Tibial nerve (tissue), 4 donors: Measurements from ENCODE around the gene NFIB. TPM values are rescaled to one million over a fixed set of nuclear protein-coding genes. Genes with fewer than 3 reads are reported as not detected.

Source experiments
- DNase-seq, 2 donors: peaks; one replicate each; pipeline ENCODE4 v3.0.0-alpha.2; 2019; ENCODE audit warnings: low spot score in 2 of 2
- H3K27ac ChIP-seq, 4 donors: fragments of 200-600 bp; sonication (generic) in 3 of 4; one replicate each; pipeline ENCODE4 v1.5.1; 2017 to 2019; ENCODE audit warnings: mild to moderate bottlenecking in 1 of 4
- H3K27me3 ChIP-seq, 2 donors: fragments of 200-600 bp; sonication (generic) in 1 of 2; one replicate each; pipeline versions ENCODE4 v1.5.1 to v1.6.0; 2017 to 2019
- H3K36me3 ChIP-seq, 3 donors: fragments of 200-600 bp; sonication (generic); one replicate each; pipeline ENCODE4 v1.5.1; 2018 to 2019
- H3K4me1 ChIP-seq, 4 donors: fragments of 200-600 bp; sonication (generic) in 3 of 4; one replicate each; pipeline ENCODE4 v1.5.1; 2017 to 2019
- H3K4me3 ChIP-seq, 4 donors: fragments of 200-600 bp; sonication (generic) in 3 of 4; one replicate each; pipeline ENCODE4 v1.5.1; 2017 to 2019; ENCODE audit warnings: mild to moderate bottlenecking in 1 of 4, moderate library complexity in 1 of 4
- H3K9me3 ChIP-seq, 4 donors: fragments of 200-600 bp; sonication (generic) in 3 of 4; one replicate each; pipeline ENCODE4 v1.5.1; 2017 to 2019
- CTCF ChIP-seq, 5 experiments: fragments of 200-600 bp in 3 of 5; fragments of 450-650 bp in 2 of 5; sonication (generic) in 3 of 5; IDR thresholded peaks; one replicate each; pipeline ENCODE4 v1.5.1; 2016 to 2019; ENCODE audit warnings: antibody characterized with exemption in 5 of 5, mild to moderate bottlenecking in 3 of 5, moderate library complexity in 2 of 5
- EP300 ChIP-seq, 2 donors: sonication (generic); formaldehyde crosslinking; IDR thresholded peaks; one replicate each; pipeline ENCODE4 v1.6.1; 2017; ENCODE audit warnings: antibody characterized with exemption in 2 of 2, mild to moderate bottlenecking in 1 of 2
- POLR2A ChIP-seq, 2 donors: fragments of 450-650 bp; IDR thresholded peaks; one replicate each; pipeline ENCODE4 v1.6.1; 2017; ENCODE audit warnings: antibody characterized with exemption in 2 of 2, mild to moderate bottlenecking in 2 of 2, moderate library complexity in 2 of 2
- WGBS, 2 donors: methylation state at CpG; one replicate each; pipeline ENCODE4 v1.1.5; 2018; 5-methylcytosine and 5-hydroxymethylcytosine counted together
- total RNA-seq, 4 donors: library from RNA; depleted of rRNA; stranded (reverse); fragments of >200 nt; gene quantifications; one replicate each; pipeline ENCODE4 v1.1.0, GENCODE V29; 2016

The NFIB gene
- total RNA-seq, 4 donors from 2014 or later, result 52.1 to 125 (median 78.1) TPM

- H3K4me1 ChIP-seq, result peaks cover 0 to 18% (median 0%) of the 10 kb centered on the region in 4 donors
- TF ChIP-seq EP300 (IDR thresholded peaks at IDR 0.05) (no peak), POLR2A (IDR thresholded peaks at IDR 0.05) (no peak), CTCF (IDR thresholded peaks at IDR 0.05) (no peak)
- H3K36me3 ChIP-seq, result no peaks in the 10 kb centered on the region
- no peak for DNase-seq
- no peaks in the 10 kb centered on the region for H3K9me3 ChIP-seq
- H3K4me3 ChIP-seq, result no peak overlapping the region
- WGBS, 2 donors, result 81 to 89% methylated on average over 3 of the region's 3 CpGs
- no peak overlapping the region for H3K27ac ChIP-seq
- H3K27me3 ChIP-seq, result no peaks in the 10 kb centered on the region
Observed at GRCh38 chr9:14136047-14136635, 177.8 kb downstream of the NFIB start.

GRCh38 chr9:14135421-14135820 is 178.5 kb downstream of the NFIB start:
- Histone ChIP-seq H3K9me3 (no peaks in the 10 kb centered on the region), H3K36me3 (no peaks in the 10 kb centered on the region), H3K27ac (no peak overlapping the region), H3K4me3 (no peak overlapping the region), H3K4me1 (peaks cover 0 to 17% (median 0%) of the 10 kb centered on the region in 4 donors), H3K27me3 (no peaks in the 10 kb centered on the region)
- TF ChIP-seq CTCF (IDR thresholded peaks at IDR 0.05) (no peak), POLR2A (IDR thresholded peaks at IDR 0.05) (no peak), EP300 (IDR thresholded peaks at IDR 0.05) (no peak)
- WGBS, 2 donors, result 91 to 97% methylated on average over 1 of the region's 1 CpG
- DNase-seq, result no peak

DNA sequence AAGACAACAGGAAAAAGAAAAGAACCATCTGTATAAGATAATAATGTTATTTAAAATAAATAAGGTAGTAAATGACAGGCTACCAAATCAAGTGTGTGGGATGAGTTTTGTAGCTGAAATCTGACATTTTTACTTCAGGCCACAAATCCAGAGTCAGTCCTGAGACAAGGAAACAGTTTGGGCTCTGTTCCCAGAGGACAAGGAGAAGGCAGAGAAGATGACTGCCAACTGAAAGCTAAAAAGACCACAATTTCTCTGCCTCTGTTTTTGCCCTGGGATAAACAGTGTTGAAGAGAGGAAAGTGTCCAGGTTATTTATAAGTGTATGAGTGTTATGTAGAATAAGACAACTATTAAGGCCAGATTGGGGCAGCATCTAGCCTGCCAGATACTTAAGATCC is 180.5 kb downstream of the NFIB start:
- no peaks in the 10 kb centered on the region for H3K9me3 ChIP-seq

DNA sequence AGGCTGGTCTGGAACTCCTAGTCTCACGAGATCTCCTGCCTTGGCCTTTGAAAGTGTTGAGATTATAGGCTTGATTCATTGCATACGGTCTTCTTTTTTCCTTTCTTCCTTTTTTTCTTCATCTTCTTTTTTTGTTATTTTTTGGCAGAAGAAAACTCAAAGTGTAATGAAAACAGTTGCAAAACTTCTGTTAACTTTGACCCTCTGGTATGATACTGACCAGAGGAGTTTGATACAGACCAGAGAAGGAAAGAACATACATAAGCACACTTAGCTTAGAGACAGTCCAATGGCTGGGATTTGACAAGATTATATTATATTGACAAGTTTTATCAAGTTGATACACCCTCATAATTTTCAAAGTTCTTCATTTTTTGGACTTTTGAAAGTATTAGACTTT is 181.2 kb downstream of the NFIB start:
- Histone ChIP-seq H3K27me3 (no peaks in the 10 kb centered on the region), H3K9me3 (no peaks in the 10 kb centered on the region), H3K27ac (no peak overlapping the region), H3K4me1 (peaks cover 0 to 10% (median 0%) of the 10 kb centered on the region in 4 donors), H3K4me3 (no peak overlapping the region), H3K36me3 (no peaks in the 10 kb centered on the region)
- 74 to 82% methylated on average over 2 of the region's 2 CpGs for WGBS, 2 donors
- DNase-seq, result no peak
- TF ChIP-seq CTCF (IDR thresholded peaks at IDR 0.05) (no peak), EP300 (IDR thresholded peaks at IDR 0.05) (no peak), POLR2A (IDR thresholded peaks at IDR 0.05) (no peak)

More for the DNA sequence above, 180.5 kb downstream of the NFIB start:
- DNase-seq, result no peak
- Histone ChIP-seq H3K4me3 (no peak overlapping the region), H3K36me3 (no peaks in the 10 kb centered on the region), H3K27ac (no peak overlapping the region), H3K4me1 (peaks cover 0 to 10% (median 0%) of the 10 kb centered on the region in 4 donors), H3K27me3 (no peaks in the 10 kb centered on the region)
- TF ChIP-seq EP300 (IDR thresholded peaks at IDR 0.05) (no peak), CTCF (IDR thresholded peaks at IDR 0.05) (no peak), POLR2A (IDR thresholded peaks at IDR 0.05) (no peak)

DNA sequence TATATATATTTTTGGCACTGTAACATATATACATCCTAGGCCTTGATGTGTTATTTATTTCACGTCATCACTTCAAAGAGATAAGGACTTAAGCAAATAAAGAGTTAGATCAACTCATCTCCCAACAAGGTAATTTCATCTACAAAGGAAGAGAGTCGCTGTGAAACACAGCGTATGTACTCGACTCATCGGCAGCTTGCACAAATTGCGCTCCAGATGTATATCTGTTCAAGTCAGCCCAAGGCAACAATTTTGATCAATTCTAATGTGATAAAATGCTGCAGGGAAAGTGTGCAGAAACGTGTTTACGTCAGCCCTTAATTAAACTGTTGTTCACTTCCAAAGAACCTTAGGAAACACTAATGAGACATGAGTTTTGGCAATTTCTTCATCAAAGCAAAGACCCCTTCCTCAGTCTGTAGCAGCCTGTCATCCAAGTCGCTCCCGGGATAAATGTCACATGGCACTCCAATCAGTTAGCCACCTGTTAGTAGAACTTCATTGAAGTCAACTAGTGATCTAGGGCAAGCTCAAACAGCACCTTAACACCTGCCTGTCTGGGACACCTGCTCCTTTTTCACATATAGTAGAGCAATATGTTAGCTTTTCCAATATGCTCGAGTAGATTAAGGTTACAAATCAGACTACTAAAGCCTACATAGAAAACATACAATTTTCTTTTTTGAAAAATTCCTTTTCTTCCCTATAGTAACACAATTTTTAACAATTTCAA is 182.4 kb downstream of the NFIB start:
- Histone ChIP-seq H3K4me1 (peaks cover 0 to 8% (median 0%) of the 10 kb centered on the region in 4 donors), H3K27ac (no peak overlapping the region), H3K4me3 (no peak overlapping the region), H3K9me3 (no peaks in the 10 kb centered on the region), H3K27me3 (no peaks in the 10 kb centered on the region), H3K36me3 (peaks cover 0 to 3% (median 0%) of the 10 kb centered on the region in 3 donors)
- TF ChIP-seq CTCF (IDR thresholded peaks at IDR 0.05), result no peak
- TF ChIP-seq POLR2A (IDR thresholded peaks at IDR 0.05), result no peak
- TF ChIP-seq EP300 (IDR thresholded peaks at IDR 0.05), result no peak
- WGBS, 2 donors, result 89 to 90% methylated on average over 11 of the region's 11 CpGs
- DNase-seq, result no peak
